Tibial nerve (tissue), 4 donors: Measurements from ENCODE around the gene CDH13. TPM values are rescaled to one million over a fixed set of nuclear protein-coding genes. Genes with fewer than 3 reads are reported as not detected.

Experiments
- DNase-seq, 2 donors: peaks; one replicate each; pipeline ENCODE4 v3.0.0-alpha.2; 2019; ENCODE audit warnings: low spot score in 2 of 2
- H3K27ac ChIP-seq, 4 donors: fragments of 200-600 bp; sonication (generic) in 3 of 4; one replicate each; pipeline ENCODE4 v1.5.1; 2017 to 2019; ENCODE audit warnings: mild to moderate bottlenecking in 1 of 4
- H3K27me3 ChIP-seq, 2 donors: fragments of 200-600 bp; sonication (generic) in 1 of 2; one replicate each; pipeline versions ENCODE4 v1.5.1 to v1.6.0; 2017 to 2019
- H3K36me3 ChIP-seq, 3 donors: fragments of 200-600 bp; sonication (generic); one replicate each; pipeline ENCODE4 v1.5.1; 2018 to 2019
- H3K4me1 ChIP-seq, 4 donors: fragments of 200-600 bp; sonication (generic) in 3 of 4; one replicate each; pipeline ENCODE4 v1.5.1; 2017 to 2019
- H3K4me3 ChIP-seq, 4 donors: fragments of 200-600 bp; sonication (generic) in 3 of 4; one replicate each; pipeline ENCODE4 v1.5.1; 2017 to 2019; ENCODE audit warnings: mild to moderate bottlenecking in 1 of 4, moderate library complexity in 1 of 4
- H3K9me3 ChIP-seq, 4 donors: fragments of 200-600 bp; sonication (generic) in 3 of 4; one replicate each; pipeline ENCODE4 v1.5.1; 2017 to 2019
- EP300 ChIP-seq, 2 donors: sonication (generic); formaldehyde crosslinking; IDR thresholded peaks; one replicate each; pipeline ENCODE4 v1.6.1; 2017; ENCODE audit warnings: antibody characterized with exemption in 2 of 2, mild to moderate bottlenecking in 1 of 2
- POLR2A ChIP-seq, 2 donors: fragments of 450-650 bp; IDR thresholded peaks; one replicate each; pipeline ENCODE4 v1.6.1; 2017; ENCODE audit warnings: antibody characterized with exemption in 2 of 2, mild to moderate bottlenecking in 2 of 2, moderate library complexity in 2 of 2
- WGBS, 2 donors: methylation state at CpG; one replicate each; pipeline ENCODE4 v1.1.5; 2018; 5-methylcytosine and 5-hydroxymethylcytosine counted together
- total RNA-seq, 4 donors: library from RNA; depleted of rRNA; stranded (reverse); fragments of >200 nt; gene quantifications; one replicate each; pipeline ENCODE4 v1.1.0, GENCODE V29; 2016
- TF ChIP-seq, protein P1 (sequence below), 5 experiments: fragments of 200-600 bp in 3 of 5; fragments of 450-650 bp in 2 of 5; sonication (generic) in 3 of 5; IDR thresholded peaks; one replicate each; pipeline ENCODE4 v1.5.1; 2016 to 2019; ENCODE audit warnings: antibody characterized with exemption in 5 of 5, mild to moderate bottlenecking in 3 of 5, moderate library complexity in 2 of 5

The CDH13 gene
- total RNA-seq, 4 donors from 2014 or later, result 4.1 to 14.4 (median 5.8) TPM

DNA sequence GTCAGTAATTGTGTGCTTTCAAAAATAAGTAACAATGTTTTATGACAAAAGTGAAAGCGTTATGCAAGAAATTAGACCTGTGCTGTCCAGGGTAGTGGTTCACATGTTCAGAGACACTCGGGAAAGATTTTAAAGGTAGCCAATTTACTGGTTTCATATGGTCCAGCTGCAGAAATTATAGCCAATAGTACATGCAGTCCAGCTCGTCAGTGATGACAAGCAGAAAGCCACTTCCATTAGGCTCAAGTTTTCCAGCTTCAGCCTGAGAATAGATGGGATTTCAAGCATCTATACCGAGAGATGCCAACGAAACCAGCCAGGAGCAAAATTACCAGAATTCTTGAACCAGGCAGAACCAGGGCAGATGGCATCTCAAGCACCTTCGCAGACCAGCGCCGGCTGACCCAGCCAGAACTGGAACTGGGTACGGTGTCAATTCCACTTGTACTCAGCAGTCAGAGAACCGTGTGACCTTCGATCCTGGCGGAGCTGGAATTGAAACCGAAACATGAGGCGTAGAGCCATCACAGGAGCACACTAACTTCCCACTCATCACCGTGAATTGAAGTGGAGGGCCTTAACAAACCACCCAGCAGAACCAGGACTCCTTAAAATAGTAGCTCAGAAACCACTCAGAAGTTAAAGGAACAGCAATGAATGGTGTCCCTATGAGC is 973.2 kb downstream of the CDH13 start:
- TF ChIP-seq POLR2A (IDR thresholded peaks at IDR 0.05) (no peak), EP300 (IDR thresholded peaks at IDR 0.05) (no peak)
- TF ChIP-seq, protein P1, sequence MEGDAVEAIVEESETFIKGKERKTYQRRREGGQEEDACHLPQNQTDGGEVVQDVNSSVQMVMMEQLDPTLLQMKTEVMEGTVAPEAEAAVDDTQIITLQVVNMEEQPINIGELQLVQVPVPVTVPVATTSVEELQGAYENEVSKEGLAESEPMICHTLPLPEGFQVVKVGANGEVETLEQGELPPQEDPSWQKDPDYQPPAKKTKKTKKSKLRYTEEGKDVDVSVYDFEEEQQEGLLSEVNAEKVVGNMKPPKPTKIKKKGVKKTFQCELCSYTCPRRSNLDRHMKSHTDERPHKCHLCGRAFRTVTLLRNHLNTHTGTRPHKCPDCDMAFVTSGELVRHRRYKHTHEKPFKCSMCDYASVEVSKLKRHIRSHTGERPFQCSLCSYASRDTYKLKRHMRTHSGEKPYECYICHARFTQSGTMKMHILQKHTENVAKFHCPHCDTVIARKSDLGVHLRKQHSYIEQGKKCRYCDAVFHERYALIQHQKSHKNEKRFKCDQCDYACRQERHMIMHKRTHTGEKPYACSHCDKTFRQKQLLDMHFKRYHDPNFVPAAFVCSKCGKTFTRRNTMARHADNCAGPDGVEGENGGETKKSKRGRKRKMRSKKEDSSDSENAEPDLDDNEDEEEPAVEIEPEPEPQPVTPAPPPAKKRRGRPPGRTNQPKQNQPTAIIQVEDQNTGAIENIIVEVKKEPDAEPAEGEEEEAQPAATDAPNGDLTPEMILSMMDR (IDR thresholded peaks at IDR 0.05), result no peak
- no peaks in the 10 kb centered on the region for H3K9me3 ChIP-seq
- H3K36me3 ChIP-seq, result no peaks in the 10 kb centered on the region
- no peak overlapping the region for H3K27ac ChIP-seq
- H3K4me1 ChIP-seq, result no peaks in the 10 kb centered on the region
- no peaks in the 10 kb centered on the region for H3K27me3 ChIP-seq
- 86 to 92% methylated on average over 14 to 15 of the region's 15 CpGs for WGBS, 2 donors
- H3K4me3 ChIP-seq, result no peak overlapping the region
- DNase-seq, result no peak

DNA sequence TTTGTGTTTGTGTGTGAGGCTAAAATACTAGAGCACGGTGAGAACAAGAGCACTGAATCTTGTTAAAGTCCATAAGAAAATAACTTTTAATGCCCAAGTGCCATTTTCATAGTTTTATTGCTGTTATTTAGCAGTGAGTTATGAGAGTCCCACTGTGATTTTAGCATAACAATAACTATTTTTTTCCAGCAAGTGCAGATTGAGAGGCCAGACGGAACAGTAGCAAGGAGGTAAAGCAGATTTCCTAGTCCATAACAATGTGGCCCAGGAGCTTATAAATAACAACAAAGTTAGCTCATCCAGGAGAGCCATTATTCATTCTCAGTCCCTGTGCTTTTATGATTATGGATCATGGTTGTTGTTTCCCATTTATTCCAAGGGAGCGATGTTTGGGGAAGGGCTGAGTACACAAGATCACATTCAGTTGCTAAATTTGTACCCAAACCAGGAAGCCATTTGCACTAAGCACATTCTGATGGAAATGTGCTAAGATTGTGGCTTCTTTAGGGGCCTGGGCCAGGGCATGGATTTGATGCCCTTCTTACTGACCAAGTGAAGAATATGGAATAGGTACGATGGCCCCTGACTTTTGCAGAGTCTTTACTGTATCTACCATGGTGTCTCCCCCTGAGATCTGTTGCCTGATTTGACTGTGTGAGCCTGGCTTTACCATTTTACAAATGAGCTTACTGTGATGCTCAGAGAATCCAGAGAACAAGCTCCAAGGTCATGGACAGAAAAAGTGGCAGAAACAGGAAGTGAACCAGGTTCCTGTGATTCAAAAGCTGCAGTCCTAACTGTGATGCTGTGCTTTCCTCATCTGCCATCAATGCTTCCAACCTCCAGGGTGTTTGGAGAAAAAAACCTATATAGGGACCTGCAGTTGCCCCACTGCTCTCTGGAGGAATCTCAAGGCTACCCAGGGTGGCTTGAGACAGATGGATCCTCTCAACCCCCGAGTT is 976.3 kb downstream of the CDH13 start:
- DNase-seq, result no peak
- 62 to 65% methylated on average over 5 of the region's 5 CpGs for WGBS, 2 donors
- TF ChIP-seq EP300 (IDR thresholded peaks at IDR 0.05) (no peak), POLR2A (IDR thresholded peaks at IDR 0.05) (no peak)
- TF ChIP-seq, protein P1 (IDR thresholded peaks at IDR 0.05), result no peak
- Histone ChIP-seq H3K27me3 (no peaks in the 10 kb centered on the region), H3K27ac (no peak overlapping the region), H3K36me3 (no peaks in the 10 kb centered on the region), H3K4me1 (no peaks in the 10 kb centered on the region), H3K9me3 (no peaks in the 10 kb centered on the region), H3K4me3 (no peak overlapping the region)

DNA sequence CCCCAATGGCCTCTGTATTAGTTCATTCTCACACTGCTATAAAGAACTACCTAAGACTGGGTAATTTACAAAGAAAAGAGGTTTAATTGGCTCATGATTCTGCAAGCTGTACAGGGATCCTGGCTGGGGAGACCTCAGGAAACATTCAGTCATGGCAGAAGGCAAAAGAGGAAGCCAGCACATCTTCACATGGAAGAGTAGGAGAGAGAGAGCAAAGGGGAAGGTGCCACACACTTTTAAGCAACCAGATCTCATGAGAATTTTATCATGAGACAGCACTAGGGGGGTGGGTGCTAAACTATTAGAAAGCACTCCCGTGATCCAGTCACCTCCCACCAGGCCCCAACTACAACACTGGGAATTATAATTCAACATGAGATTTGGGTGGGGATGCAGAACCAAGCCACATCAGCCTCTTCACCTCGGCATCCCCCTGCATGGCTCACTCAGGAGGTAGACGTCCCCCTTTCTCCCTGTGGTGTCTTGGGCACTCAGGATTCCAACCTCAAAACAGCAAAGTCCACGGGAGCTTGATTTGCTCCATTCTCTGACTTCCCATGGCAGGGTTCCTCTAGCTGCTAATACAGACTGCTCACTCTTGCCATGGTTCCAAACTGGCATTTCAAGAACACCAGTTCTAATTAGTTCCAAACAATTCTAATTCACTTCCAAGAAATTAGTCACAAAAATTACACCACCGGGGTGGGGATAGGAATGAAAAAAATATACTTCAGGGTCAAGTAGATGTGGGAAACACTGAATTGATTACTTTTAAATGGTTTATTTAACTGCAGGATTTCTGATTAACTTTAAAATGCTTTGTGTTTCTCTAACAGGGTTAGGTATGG is 977.2 kb downstream of the CDH13 start:
- H3K27ac ChIP-seq, result no peak overlapping the region
- no peaks in the 10 kb centered on the region for H3K27me3 ChIP-seq
- TF ChIP-seq, protein P1 (IDR thresholded peaks at IDR 0.05), result no peak
- TF ChIP-seq POLR2A (IDR thresholded peaks at IDR 0.05), result no peak
- TF ChIP-seq EP300 (IDR thresholded peaks at IDR 0.05), result no peak
- DNase-seq, result no peak
- 59 to 61% methylated on average over 5 of the region's 5 CpGs for WGBS, 2 donors
- H3K36me3 ChIP-seq, result no peaks in the 10 kb centered on the region
- H3K9me3 ChIP-seq, result no peaks in the 10 kb centered on the region
- no peak overlapping the region for H3K4me3 ChIP-seq
- H3K4me1 ChIP-seq, result no peaks in the 10 kb centered on the region

GRCh38 chr16:83606486-83607030 is 979.8 kb downstream of the CDH13 start:
- Histone ChIP-seq H3K27me3 (no peaks in the 10 kb centered on the region), H3K27ac (no peak overlapping the region)
- WGBS, 2 donors, result 88 to 89% methylated on average over 7 of the region's 7 CpGs

More at GRCh38 chr16:83606486-83607030, 979.8 kb downstream of the CDH13 start:
- Histone ChIP-seq H3K4me1 (no peaks in the 10 kb centered on the region), H3K36me3 (no peaks in the 10 kb centered on the region), H3K4me3 (no peak overlapping the region), H3K9me3 (no peaks in the 10 kb centered on the region)
- TF ChIP-seq, protein P1 (IDR thresholded peaks at IDR 0.05), result no peak
- TF ChIP-seq POLR2A (IDR thresholded peaks at IDR 0.05), result no peak
- TF ChIP-seq EP300 (IDR thresholded peaks at IDR 0.05), result no peak
- no peak for DNase-seq
